GM19240 (cell line): ENCODE data around the gene ARHGAP9.
A peak's percentile ranks its signal among the peaks of the same experiment; 100 is the strongest.

ENCODE experiments used
- DNase-seq: peaks from one replicate; pipeline ENCODE4 v3.0.0; 2011; ENCODE audit warnings: low spot score; ENCODE audit not compliant: insufficient read length

ARHGAP9 gene

DNA sequence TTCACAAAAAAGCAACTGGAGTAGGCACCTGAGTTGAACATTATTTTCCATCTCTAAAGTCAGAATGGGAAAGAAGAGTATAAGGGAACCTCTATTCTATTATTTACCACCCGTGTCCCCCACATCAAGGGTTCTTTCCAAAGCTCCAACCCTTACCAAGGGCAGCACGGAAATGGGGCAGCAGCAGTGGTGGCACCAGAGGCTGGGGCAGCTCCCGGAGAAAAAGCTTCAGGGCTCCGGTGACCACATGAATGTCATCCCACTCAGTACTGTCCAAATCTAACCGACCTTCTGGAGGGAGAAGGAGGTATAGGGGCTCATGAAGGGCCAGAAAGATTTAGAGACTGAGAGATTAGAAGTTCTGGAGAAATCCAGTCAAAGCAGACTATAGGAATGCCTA lies 5.8 kb downstream of the ARHGAP9 start:
- DNase-seq, result no peak

DNA sequence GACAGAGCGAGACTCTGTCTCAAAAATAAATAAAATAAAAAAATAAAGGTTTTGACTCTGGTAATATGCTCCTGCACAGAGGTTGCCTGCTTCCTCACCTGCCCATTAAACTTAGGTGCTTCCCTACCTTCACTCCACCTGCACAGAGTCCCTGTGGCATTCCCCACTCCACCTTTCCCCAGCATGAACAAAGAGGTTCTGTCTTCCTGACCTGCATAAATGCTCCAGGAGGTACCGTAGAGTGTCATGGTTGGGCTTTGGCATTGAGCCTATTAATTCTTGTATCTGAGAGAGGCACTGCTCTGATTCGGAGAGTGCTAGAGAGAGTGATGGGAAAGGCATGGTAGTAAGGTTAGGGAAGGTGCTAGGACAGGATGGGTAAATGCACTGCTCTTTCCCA lies 6.3 kb downstream of the ARHGAP9 start:
- no peak for DNase-seq

DNA sequence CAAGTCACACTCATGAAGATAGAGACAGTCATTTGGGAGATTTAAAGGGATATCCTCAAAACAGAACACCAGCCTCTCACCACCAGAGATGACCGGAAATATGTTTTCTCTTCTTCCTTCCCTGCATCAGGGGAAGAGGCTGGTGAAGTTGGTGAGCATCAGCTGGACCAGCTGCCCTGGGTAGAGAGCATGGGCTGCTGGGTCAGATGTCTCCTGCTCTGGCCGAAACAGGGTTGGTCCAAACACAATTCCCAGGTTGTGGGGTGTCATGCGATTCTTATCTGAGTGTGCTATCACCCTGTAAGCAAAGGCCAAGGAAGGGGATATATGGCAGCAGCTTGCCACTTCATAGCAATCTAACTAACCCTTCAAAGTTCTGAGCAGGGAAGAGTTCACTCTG lies 7.3 kb downstream of the ARHGAP9 start:
- DNase-seq, result no peak

DNA sequence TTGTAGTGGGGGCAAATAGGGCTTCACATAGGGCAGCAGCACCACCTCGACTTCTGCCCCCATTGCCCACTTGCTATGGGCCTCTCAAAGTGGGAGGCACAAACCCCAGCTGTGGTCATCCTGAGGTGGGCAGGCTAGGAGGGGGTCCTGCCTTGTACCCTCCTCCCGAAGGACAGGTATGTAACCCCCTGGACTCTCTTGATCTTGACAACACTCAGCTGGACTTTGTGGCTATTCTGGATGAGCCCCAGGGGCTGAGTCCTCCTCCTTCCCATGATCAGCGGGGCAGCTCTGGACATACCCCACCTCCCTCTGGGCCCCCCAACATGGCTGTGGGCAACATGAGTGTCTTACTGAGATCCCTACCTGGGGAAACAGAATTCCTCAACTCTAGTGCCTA lies 8.0 kb downstream of the ARHGAP9 start:
- DNase-seq, result no peak

DNA sequence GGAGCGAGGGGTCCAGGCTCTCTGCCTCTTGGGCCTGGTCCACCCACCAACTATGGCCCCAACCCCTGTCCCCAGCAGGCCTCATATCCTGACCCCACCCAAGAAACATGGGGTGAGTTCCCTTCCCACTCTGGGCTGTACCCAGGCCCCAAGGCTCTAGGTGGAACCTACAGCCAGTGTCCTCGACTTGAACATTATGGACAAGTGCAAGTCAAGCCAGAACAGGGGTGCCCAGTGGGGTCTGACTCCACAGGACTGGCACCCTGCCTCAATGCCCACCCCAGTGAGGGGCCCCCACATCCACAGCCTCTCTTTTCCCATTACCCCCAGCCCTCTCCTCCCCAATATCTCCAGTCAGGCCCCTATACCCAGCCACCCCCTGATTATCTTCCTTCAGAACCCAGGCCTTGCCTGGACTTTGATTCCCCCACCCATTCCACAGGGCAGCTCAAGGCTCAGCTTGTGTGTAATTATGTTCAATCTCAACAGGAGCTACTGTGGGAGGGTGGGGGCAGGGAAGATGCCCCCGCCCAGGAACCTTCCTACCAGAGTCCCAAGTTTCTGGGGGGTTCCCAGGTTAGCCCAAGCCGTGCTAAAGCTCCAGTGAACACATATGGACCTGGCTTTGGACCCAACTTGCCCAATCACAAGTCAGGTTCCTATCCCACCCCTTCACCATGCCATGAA lies 8.6 kb downstream of the ARHGAP9 start:
- DNase-seq, result no peak

DNA sequence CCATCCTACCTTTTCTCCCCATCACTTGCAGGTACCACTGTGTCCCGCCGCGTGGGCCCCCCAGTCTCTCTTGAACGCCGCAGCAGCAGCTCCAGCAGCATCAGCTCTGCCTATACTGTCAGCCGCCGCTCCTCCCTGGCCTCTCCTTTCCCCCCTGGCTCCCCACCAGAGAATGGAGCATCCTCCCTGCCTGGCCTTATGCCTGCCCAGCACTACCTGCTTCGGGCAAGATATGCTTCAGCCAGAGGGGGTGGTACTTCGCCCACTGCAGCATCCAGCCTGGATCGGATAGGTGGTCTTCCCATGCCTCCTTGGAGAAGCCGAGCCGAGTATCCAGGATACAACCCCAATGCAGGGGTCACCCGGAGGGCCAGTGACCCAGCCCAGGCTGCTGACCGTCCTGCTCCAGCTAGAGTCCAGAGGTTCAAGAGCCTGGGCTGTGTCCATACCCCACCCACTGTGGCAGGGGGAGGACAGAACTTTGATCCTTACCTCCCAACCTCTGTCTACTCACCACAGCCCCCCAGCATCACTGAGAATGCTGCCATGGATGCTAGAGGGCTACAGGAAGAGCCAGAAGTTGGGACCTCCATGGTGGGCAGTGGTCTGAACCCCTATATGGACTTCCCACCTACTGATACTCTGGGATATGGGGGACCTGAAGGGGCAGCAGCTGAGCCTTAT lies 9.2 kb downstream of the ARHGAP9 start:
- no peak for DNase-seq

DNA sequence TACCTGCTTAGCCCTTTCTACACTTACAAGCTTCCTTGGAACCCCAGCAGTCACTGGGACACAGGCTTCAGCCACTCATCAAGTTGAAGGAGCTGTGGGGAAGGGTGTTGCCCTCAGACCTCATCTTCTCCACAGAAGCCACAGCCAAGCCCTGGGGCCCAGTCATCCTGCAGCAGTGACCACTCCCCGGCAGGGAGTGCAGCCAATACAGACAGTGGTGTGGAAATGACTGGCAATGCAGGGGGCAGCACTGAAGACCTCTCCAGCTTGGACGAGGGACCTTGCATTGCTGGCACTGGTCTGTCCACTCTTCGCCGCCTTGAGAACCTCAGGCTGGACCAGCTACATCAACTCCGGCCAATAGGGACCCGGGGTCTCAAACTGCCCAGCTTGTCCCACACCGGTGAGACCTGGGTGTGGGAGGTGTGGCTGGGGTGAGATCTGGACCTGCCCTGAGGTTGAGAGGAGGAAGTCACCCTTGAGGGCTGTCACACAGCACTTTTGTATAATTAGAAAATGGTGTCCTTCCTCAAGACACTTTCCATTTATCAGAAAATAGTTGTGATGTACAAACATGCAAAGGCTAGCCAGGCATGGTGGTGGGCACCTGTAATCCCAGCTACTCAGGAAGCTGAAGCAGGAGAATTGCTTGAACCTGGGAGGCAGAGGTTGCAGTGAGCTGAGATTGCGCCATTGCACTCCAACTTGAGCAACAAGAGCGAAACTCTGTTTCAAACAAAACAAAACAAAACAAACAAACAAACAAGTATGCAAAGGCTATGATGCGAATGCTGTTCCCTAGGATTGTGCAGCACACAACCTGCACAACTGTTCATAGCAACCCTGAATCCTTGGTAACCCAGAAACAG lies 10.1 kb downstream of the ARHGAP9 start:
- DNase-seq, result no peak

DNA sequence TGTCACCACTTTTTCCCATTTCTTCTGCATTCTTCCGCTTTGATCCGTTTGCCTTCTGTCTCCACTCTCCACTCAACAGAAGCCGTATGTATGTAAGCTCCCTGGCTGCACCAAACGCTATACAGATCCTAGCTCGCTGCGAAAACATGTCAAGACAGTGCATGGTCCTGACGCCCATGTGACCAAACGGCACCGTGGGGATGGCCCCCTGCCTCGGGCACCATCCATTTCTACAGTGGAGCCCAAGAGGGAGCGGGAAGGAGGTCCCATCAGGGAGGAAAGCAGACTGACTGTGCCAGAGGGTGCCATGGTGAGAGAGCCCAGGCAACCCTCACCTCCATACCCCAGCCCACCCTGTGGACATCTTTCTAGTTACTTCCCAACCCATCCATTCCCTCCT lies 11.8 kb downstream of the ARHGAP9 start:
- DNase-seq, result no peak

DNA sequence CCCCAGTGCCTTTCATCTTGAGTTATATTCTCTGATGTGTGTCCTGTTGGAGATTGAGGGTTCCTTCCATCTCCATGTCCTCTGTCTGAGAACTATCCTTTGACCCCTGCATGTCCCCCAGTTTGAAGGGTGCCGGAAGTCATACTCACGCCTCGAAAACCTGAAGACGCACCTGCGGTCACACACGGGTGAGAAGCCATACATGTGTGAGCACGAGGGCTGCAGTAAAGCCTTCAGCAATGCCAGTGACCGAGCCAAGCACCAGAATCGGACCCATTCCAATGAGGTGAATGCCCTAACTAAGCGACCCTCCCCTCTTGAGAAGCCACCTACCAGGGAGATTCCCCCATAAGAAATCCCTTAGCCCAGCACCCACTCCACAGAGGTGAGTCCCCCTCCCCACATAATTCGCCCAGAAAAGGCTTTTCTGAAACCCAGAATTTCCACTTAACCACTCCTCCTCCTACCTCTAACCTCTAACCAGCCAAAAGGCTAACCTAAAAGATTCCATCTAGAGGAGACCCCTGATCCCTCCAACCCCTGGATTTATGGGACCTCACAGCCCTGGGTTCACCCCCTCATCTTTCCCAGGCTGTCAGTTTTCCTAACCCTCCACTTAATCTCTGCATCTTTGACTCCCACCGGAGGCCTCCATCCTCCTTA lies 12.3 kb downstream of the ARHGAP9 start:
- no peak for DNase-seq

DNA sequence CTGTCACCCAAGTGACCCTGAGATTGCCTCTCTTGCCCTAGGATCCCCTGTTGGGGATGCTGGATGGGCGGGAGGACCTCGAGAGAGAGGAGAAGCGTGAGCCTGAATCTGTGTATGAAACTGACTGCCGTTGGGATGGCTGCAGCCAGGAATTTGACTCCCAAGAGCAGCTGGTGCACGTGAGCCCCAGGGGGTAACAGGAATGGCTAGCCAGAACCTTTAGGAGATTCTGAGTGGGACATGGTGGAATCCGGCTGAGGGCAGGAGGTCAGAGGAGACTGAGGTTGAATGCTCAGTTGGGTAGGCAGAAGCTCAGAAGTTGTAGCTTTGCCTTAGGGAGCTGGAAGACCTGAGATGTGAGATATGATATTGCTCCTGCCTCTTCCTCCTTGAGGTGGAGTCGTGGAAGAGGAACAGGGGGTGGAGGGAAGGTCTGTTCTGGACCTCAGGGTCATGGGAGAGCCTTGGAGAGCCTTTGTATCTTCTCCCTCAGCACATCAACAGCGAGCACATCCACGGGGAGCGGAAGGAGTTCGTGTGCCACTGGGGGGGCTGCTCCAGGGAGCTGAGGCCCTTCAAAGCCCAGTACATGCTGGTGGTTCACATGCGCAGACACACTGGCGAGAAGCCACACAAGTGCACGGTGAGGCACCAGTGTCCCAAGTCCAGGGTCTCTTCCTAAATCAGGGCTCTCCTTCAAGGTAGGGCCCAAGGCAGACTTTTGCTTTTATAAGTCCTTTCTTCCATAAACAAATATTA lies 13.7 kb downstream of the ARHGAP9 start:
- DNase-seq, result no peak

DNA sequence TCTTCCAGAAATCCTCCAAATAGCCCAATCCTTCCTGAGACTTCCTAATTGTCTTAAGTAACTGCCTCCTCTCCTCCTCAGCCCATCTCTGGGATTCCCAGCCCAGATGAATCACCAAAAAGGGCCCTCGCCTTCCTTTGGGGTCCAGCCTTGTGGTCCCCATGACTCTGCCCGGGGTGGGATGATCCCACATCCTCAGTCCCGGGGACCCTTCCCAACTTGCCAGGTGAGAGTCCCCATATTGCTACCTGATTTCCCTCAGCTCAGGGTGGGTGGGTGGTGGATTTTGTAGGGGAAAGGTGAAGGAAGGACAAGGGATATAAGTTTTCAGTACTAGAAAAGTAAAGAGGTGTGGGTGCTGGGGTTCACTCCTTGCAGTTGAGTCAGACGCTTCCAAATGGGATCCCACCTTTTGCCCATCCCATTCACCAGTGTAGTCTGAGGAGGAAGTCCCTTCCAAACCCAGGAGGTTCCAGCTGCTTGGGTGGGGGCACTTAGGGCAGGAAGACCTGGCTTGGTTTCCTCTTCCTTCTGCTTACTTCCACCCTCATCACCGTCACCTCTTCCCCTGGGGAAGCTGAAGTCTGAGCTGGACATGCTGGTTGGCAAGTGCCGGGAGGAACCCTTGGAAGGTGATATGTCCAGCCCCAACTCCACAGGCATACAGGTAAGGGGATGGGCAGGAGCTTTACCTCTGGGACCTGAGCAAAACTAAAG lies 14.5 kb downstream of the ARHGAP9 start:
- no peak for DNase-seq

DNA sequence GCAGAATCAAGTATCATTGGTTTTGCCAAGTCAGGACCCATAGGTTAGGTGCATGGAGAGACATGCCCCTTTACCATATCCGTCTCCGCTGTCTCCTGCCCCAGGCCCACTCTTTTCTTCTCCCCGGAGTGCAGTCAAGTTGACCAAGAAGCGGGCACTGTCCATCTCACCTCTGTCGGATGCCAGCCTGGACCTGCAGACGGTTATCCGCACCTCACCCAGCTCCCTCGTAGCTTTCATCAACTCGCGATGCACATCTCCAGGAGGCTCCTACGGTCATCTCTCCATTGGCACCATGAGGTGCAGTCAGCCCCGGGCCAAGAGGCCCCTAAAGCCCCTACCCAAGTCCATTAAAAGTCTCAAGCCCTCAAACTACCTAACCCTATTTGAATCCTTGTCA lies 15.1 kb downstream of the ARHGAP9 start:
- no peak for DNase-seq

DNA sequence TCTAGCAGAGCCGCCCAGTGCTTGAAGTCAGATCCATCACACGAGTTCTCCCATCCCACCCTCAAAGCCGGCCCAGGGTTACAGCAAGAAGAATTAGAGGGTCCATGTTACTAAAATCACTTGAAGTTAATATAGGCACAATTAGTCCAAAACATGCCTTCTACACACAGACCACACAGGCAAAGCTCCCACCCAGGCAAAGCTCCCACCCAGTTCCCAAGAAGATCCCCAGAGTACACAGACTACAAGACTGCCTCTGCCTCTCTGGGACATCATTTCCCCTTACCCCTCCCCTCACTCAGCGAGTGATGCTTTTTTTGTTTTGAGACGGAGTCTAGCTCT lies 16.8 kb downstream of the ARHGAP9 start:
- no peak for DNase-seq

DNA sequence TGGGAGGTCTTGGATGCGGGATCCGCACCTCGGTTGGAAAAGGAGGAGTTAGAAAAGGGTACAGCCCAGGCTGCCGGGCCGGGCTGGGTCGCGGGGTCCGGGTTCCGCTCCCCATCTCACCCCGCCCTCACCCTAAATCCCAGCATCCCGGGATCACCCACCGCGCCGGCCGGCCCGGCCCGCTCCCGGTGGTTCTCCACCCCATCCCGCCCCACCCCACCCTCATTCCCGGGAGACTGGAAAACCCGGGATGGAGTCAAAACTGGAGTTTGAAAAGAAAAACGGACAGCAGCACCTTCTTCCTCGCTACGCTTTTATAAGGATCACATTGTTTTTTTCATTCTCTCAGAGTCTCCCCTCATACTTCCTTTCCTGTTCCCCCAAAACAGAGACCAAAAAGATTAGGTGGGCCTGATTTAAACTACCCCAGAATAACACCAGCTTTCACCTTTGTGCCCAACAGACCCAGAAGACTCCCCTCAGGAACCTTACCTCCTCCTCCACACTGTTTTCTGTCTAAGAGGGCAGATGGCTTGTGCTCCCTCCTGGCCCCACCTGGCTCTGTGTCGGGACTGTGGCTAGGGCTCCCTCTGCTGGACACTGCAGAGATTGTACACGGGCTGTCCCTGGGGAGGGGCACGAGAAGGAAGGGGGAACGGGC lies 17.3 kb downstream of the ARHGAP9 start:
- DNase-seq, result peak; percentile 95

DNA sequence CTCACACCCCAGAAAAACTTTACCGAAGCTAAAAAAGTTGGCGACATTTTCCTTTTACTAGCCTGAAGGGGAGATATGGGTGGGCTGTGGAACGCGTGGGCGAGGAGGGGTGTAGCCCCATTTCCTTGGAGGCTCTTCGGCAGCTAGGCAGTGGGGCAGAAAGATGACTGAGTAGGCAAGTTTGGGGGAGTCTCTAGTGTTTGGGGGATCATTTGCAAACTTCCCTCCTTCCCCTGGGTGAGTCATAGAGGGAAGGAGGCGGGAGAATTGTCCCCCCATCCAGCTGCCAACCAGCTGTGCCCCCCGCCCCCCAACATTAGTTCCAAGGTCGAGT lies 17.8 kb downstream of the ARHGAP9 start:
- DNase-seq, result no peak

DNA sequence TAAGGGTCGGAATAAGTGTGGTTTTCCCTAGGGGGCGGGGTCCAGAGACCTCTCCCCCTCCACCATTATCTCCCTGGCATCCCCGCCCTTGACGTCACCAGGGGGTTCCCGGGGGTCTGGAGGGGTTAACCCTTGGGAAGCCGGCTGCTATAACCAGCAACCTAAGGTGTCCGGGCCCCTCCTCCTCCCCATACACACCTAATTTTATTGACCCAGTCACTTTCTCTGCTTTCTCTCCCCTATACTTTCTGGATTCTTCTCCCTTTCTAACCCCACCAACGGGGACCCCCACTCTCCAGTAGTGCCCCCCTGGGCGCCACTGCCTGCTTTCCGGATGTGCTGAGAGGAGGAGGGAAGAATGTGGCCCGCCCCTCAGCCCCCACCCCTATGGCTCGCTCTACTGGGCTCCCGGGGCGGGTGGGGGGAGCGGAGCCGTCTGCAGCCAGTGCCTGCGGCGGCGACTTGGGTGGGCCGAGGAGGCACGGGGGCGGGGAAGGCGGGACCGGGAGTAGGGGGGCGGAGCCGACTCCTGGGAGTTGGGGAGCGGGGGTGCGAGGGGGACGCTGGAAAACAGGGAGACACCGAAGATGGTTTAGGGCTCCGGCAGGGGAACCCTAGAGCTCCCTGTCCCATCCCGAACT lies 18.3 kb downstream of the ARHGAP9 start:
- no peak for DNase-seq

DNA sequence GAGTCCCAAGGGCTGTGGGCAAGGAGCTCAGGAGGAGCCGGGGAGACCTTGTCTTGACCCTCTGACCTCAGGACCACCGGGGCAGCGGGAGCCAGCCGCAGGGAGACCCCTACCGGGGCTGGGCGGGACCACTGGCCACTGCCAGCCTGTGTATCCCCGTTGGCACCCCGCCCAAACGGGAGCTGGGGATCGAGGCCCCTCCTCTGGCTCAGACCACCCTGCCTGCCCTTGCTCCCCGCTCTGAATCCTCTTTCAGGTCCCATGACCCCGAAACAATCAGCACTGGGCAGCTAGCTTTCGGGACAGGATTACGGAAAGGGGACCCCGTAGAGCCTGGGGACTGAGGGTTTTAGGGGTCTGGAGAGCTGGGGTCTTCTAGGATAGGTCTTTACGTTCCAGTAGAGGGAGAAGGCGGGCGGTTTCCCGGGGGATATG lies 18.8 kb downstream of the ARHGAP9 start:
- no peak for DNase-seq

DNA sequence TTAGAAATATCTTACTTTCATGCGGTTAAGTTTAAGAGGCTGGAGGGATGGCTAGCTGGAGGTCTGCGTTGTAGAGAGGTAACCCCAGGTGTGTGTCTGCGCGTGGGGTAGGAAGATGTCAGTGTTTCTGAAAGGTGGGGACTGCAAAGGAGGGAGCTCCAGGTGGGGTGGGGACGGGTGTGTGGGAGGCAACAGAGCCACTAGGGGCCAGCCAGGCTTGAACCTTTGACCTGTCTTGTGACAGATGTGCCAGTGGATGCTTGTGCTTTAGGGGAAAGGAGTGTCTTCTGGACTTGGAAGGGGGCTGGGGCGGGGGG lies 19.2 kb downstream of the ARHGAP9 start:
- DNase-seq, result no peak

DNA sequence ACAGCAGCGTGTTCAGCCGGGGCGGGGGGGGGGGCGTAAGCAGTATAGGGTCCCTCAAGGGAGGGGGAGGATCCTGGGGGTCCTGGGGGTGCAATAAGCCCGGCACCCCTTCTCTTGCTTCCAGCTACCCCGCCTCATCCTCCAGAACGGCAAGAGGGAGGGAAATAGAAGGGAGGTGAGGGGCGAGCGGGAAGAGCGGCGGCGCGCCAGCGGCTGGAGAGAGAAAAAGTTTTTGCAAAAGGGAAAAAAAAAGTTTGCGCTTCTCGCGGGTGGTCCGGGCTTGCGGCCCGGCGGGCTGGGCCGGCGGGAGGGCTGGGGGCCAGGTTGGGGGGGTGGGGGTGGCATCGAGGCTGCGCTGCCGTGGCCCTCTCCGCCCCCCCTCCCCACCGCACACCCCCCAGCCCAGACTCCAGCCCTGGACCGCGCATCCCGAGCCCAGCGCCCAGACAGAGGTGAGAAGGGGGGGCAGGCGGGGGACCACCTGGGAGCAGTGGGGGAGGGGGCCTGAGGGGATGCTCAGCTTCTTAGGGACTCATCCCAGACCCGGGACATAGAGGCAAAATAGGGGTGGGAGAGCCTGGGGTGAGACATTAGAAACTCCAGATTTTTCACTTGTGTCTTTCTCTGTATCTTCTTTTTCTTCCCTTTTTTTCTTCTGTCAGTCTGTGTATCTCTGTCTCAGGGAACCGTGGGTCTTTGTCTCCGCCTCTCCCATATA lies 19.8 kb downstream of the ARHGAP9 start, which contains the start of gene GLI1:
Gene GLI1 (plus strand): TSS at position 36 of the 718 bp plus-strand sequence. CDS start 3,907 bp downstream, outside the sequence.
- no peak for DNase-seq
